D721Med (cell line): ENCODE data around the gene NXPE1.
"Not testable (repeated sequence)": the region's sequence is repeated elsewhere in the genome, so short reads cannot be mapped to it uniquely, and the experiment has no call there.

ENCODE experiments used
- DNase-seq: peaks from one replicate; pipeline ENCODE4 v3.0.0; 2011; ENCODE audit warnings: low spot score; ENCODE audit not compliant: insufficient read length
- FAIRE-seq: peaks from 2 replicates; lab custom pipeline; 2011; peaks lifted over from hg19 to GRCh38; lab: Jason Lieb, UNC
- TF ChIP-seq, protein P1 (sequence below): IDR thresholded peaks from 2 replicates; pipeline ENCODE4 v1.5.1; 2012; ENCODE audit warnings: mild to moderate bottlenecking, control low read depth; ENCODE audit not compliant: insufficient read depth; ENCODE audit errors: missing control alignments

NXPE1 gene

DNA sequence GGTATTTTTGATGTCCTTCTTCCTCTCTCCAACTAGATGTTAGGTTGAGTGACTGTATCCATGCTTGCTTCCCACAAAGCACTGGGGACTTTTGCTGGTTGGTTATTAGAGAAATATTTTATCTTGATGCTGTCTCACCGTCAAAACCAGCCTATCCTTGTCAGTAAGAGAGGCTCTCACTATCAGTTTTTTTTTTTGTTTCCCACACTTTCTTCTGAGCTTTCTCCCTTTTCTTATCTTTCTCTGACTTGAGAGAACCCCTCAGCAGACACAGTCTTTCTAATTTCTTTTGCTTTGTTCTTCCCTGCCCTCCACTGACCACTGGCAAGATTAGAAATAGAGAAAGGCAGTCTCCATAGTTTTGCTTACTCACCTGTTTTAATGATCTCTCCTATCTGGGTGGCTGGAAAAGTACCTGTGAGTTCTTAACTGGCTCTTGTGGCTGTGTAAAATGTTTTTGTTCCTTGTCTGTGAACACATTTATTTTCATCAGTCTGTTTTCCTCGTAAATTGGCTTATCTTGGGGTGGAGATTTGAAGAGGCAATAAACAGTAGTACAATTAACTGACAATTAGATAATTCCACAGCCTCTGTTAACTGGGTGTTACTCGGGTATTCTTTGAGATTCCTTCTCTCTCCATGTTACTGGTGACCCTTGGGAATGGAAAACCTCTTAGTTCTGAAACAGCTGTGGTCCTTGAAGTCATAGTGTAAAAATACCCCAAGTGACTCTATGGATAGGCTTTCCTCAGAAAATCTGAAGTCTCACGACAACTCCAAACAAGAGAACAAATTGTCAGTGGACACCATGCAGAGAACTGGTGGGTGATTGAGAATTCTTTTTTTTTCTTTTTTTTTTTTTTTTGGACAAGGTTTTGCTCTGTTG lies at the start of gene NXPE1:
TSS of gene NXPE1 (minus strand) at position 457 of the 886 bp plus-strand sequence. CDS start 8,680 bp downstream, outside the sequence.
- DNase-seq: no peak
- FAIRE-seq: no peak
- TF ChIP-seq, protein P1, sequence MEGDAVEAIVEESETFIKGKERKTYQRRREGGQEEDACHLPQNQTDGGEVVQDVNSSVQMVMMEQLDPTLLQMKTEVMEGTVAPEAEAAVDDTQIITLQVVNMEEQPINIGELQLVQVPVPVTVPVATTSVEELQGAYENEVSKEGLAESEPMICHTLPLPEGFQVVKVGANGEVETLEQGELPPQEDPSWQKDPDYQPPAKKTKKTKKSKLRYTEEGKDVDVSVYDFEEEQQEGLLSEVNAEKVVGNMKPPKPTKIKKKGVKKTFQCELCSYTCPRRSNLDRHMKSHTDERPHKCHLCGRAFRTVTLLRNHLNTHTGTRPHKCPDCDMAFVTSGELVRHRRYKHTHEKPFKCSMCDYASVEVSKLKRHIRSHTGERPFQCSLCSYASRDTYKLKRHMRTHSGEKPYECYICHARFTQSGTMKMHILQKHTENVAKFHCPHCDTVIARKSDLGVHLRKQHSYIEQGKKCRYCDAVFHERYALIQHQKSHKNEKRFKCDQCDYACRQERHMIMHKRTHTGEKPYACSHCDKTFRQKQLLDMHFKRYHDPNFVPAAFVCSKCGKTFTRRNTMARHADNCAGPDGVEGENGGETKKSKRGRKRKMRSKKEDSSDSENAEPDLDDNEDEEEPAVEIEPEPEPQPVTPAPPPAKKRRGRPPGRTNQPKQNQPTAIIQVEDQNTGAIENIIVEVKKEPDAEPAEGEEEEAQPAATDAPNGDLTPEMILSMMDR: no peak

DNA sequence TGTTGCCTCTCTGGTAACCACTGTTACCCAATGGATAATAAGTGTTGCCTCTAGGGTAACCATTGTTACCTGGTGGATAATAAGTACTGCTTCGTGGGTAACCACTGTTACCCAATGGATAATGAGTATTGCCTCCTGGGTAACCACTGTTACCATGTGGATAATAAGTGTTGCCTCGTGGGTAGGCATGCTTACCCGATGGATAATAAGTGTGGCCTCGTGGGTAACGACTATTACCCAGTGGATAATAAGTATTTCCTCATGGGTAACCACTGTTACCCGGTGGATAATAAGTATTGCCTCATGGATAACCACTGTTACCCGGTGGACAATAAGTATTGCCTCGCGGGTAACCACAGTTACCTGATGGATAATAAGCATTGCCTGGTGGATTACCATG lies 49.7 kb upstream of the NXPE1 start:
- DNase-seq (no peak), FAIRE-seq (no peak)
- TF ChIP-seq, protein P1: no peak

DNA sequence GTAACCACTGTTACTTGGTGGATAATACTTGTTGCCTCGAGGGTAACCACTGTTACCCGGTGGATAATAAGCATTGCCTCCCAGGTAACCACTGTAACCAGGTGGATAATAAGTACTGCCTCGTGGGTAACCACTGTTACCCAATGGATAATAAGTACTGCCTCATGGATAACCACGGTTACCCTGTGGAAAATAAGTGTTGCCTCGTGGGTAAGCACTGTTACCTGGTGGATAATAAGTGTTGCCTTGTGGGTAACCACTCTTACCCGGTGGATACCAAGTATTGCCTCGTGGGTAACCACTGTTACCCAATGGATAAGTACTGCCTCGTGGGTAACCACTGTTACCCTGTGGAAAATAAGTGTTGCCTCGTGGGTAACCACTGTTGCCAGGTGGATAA lies 48.9 kb upstream of the NXPE1 start:
- not testable (repeated sequence) for FAIRE-seq

DNA sequence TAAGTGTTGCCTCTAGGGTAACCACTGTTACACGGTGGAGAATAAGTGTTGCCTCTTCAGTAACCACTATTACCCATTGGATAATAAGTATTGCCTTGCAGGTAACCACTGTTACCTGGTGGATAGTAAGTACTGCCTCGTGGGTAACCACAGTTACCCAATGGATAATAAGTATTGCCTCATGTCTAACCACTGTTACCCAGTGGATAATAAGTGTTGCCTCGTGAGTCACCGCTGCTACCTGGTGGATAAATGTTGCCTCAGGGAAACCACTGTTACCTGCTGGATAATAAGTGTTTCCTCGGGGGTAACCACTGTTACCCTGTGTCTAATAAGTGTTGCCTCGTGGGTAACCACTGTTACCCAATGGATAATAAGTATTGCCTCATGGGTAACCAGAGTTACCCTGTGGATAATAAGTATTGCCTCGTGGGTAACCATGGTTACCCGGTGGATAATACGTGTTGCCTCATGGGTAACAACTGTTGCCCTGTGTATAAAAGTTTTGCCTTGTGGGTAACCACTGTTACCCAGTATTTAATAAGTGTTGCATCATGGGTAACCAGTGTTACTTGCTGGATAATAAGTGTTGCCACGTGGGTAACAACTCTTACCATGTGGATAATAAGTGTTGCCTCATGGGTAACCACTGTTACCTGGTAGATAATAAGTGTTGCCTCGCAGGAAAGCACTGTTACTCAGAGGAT lies 48.2 kb upstream of the NXPE1 start:
- DNase-seq: no peak
- TF ChIP-seq, protein P1: no peak
- FAIRE-seq: no peak

More for the DNA sequence above, 48.9 kb upstream of the NXPE1 start:
- not testable (repeated sequence) for DNase-seq

DNA sequence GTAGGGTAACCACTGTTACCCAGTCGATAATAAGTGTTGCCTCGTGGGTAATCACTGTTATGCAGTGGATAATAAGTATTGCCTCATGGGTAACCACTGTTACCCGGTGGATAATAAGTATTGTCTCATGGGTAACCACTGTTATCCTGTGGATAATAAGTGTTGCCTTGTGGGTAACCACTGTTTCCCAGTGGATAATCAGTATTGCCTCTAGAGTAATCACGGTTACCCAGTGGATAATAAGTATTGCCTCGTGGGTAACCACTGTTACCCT lies 47.1 kb upstream of the NXPE1 start:
- not testable (repeated sequence) for FAIRE-seq, DNase-seq

DNA sequence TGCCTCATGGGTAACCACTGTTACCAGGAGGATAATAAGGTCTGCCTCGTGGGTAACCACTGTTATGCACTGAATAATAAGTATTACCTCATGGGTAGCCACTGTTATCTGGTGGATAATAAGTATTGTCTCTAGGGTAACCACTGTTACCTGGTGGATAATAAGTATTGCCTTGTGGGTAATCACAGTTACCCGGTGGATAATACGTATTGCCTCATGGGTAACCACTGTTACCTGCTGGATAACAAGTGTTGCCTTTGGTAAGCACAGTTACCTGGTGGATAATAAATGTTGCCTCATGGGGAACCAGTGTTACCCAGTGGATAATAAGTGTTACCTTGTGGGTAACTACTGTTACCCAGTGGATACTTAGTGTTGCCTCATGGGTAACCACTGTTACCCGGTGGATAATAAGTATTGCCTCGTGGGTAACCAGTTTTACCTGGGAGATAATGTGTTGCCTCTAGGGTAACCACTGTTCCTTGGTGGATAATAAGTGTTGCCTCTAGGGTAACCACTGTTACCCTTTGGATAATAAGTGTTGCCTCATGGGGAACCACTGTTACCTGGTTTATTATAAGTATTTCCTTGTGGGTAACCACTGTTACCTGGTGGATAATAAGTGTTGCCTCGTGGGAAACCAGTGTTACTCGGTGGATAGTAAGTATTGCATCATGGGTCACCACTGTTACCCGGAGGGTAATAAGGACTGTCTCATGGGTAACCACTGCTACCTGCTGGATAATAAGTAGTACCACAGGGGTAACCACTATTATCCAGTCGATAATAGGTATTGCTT lies 46.5 kb upstream of the NXPE1 start:
- DNase-seq (no peak), FAIRE-seq (no peak)
- TF ChIP-seq, protein P1: no peak

DNA sequence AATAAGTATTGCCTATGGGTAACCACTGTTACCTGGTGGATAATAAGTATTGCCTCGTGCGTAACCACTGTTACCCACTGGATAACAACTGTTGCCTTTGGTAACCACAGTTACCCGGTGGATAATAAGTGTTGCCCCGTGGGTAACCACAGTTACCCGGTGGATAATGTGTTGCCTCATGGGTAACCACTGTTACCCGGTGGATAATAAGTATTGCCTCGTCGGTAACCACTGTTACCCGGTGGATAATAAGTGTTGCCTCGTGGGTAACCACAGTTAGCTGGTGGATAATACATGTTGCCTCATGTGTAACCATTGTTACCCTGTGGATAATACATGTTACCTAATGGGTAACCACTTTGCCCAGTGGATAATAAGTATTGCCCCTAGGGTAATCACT lies 45.7 kb upstream of the NXPE1 start:
- TF ChIP-seq, protein P1: no peak
- no peak for FAIRE-seq
- DNase-seq: no peak
